Right forelimb (tissue), 1 donor: Measurements from ENCODE around the gene DAPK1.
"Not testable (repeated sequence)": the region's sequence is repeated elsewhere in the genome, so short reads cannot be mapped to it uniquely, and the experiment has no call there.

Source experiments
- DNase-seq: peaks from one replicate; pipeline ENCODE4 v3.0.0-alpha.2; 2018

Gene DAPK1

DNA sequence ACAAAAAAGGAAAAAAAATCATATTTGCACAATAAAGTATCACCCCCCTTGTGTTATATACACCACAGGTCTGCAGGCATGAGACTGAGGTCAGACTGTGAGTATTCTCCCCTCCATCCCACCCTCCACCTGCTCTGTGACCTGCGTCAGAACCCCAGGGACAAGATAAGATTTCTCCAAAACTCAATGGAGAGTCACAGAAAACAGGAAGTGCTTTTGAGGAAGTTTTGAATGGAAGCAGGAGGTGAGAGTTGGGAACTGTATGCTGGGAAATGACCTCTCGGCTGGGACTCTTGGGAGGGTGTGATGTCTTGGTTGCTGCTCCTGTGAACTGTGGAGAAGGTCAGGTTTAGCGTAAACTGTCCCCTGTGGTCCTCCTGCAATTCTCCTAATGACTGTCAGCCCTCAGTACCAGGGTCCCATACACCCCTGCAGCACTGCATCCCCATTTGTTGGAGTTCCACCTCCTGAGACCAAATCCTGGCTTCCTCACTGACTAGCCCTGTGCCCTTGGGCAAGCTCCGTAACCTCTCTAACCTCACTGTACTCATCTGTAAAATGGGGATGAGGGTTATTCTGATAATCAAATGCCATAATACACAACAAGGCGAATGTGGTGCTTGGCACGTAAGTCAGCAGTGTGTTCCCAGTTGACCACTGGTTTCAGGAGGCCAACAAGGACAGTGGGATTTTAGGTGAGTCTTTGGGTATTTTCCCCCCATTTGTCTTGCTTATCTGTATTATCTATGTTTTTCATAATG is 221.4 kb downstream of the DAPK1 start:
- DNase-seq = no peak

DNA sequence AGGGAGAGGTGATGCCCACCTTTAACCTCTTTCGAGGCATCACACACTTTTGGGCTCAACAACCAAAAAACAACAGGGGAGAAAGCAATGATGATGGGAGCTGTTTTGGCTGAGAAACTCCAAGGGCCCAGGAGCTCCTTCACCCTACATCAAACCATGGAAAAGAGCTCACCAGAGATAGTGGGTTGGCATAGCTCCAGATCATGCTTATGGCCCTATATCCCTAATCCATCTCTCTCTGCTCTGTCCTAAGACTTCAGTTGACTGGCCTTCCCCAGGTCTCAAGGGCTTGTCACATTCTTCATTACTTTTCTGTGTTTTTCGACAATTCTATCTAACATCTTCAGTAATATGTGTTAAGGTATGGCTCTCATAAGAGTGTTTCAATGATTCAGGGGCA is 222.5 kb downstream of the DAPK1 start:
- DNase-seq = no peak

- DNase-seq = no peak
Measured at GRCh38 chr9:87722393-87723088, 224.9 kb downstream of the DAPK1 start.

GRCh38 chr9:87725356-87725899 is 227.8 kb downstream of the DAPK1 start:
- DNase-seq = no peak

DNA sequence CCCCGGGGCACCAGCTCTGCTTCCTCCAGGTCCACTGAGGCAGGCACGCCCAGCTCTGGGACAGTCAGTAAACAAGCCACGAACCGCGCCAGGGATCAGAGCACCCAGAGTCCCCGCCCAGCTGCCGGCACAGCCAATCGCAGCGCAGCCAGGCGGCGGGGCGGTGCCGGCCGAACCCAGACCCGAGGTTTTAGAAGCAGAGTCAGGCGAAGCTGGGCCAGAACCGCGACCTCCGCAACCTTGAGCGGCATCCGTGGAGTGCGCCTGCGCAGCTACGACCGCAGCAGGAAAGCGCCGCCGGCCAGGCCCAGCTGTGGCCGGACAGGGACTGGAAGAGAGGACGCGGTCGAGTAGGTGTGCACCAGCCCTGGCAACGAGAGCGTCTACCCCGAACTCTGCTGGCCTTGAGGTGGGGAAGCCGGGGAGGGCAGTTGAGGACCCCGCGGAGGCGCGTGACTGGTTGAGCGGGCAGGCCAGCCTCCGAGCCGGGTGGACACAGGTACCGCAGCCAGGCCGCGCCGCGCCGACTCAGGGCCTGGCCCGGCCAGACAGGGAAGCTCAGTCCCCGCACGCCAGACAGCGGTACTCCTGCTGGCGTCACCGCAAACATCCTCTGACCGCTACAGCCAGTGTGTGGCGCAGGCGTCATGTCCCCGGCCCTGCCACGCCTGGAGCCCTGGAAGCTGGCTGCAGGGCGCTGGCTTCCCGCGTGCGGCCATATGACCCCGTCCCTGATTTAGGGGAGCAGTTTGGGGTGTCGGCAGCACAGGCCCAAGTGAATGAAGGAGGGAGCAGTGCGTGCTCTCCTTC is 228.4 kb downstream of the DAPK1 start, which contains the start of gene CTSL:
Gene CTSL, plus strand, starts transcription at position 220 of the 810 bp plus-strand sequence. CDS start 1,485 bp downstream, outside the sequence.
- peak; percentile 87 for DNase-seq

DNA sequence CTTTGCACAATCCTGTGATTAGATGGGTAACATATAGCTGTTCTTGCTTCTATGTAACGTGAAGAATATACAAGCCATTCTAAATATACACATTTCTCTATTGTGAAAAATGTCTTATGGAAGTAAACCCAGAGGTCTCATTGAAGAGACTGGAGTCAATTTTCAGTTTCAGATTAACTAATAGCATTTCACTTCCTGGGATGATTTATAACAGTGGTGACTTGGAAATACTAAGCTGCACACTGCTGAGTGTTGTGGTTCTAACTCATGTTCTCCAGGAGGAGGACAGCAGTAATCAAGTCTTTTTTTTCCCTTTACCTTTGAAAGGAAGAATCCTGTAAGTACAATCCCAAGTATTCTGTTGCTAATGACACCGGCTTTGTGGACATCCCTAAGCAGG is 231.6 kb downstream of the DAPK1 start:
- DNase-seq = no peak

- no peak for DNase-seq
Measured at GRCh38 chr9:87731321-87731720, 233.7 kb downstream of the DAPK1 start.

DNA sequence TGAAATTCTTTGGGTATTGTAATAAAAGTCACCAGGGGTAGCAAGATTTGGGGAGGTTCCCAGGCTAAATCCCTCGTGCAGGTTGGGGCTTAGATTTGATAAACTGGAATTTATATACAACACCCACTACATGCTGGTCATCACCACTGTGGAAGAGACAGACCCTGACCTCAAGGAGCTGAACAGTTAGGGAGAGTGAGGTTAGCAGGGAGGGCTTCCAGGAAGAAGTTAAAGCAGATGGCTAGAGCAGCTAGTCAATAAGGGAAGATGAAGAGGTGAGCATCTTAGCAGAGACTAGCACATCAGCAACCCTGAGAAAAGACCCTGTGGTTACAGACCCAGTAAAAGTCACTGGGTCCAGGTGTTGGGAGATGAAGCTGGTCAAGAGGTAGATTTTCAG is 234.7 kb downstream of the DAPK1 start:
- no peak for DNase-seq

DNA sequence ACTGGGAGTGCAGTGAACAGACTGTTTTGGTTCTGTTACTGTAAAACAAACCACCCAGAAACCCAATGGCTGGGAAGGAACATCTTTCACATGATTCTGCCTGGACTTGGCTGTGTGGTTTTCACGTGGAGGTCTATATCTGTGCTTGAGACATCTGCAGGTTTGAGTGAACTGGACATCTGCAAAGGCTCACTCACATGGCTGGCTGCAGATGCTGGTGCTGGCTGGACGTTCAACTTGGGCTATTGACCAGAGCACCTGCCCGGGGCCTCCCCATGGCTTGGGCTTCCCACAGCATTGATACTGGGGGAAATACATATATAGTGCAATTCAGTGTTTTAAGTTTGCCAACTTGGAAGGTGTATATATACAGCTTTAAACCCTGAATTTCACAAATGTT is 235.1 kb downstream of the DAPK1 start:
- no peak for DNase-seq

- no peak for DNase-seq
Measured at GRCh38 chr9:87733273-87734052, 235.8 kb downstream of the DAPK1 start.

DNA sequence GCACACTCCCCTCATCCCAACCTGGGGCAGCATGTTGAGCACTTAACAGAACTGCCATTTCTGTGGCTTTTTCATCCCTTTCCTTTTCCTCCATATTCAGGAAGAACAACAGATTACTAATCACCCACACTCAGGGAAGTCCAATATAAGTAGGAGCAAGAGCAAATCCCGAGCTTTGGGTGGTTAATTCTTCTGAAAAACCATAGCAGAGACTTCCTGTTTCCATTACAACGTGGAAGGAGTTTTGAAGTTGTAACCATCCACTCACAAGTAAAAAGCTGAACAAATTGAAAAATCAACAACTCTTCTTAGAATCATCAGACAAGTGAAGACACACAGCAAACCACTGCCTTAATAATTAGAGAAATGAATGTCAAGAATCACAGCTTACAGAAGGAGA is 236.4 kb downstream of the DAPK1 start:
- DNase-seq = no peak

GRCh38 chr9:87739546-87739945 is 241.9 kb downstream of the DAPK1 start:
- no peak for DNase-seq

DNA sequence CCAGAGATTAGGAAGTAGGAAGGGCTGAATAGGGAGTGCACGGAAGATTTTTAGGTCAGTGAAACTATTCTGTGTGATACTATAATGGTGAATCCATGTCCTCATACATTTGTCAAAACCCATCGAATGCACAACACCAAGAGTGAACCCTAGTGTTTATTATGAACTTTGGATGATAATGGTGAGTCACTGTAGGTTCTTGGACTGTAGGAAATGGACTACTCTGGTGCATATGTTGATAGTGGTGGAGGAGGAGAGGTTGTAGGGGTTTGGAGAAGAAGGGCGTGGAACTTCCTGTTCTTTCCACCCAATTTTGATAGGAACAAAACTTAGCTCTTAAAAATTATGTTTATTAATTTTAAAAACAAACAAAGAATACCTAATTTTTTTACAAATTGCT is 242.5 kb downstream of the DAPK1 start:
- no peak for DNase-seq

DNA sequence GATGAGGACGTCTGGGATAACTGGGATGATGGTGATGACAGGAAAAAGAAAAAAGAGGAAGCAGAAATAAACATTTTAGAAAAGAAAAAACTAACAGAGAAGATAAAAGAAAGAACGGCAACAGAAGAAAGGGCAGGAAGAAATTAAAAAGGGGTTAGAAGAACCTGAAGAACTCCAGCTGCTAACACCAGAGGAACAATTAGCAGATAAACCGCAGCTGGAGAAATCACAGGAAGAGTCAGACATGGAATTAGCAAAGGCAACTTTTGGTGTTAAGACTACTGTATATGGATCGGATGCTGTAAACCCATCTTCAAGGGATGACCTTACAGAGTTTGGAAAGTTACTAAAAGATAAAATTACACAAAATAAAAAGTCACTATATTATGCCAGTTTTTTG is 243.7 kb downstream of the DAPK1 start:
- DNase-seq = no peak

DNA sequence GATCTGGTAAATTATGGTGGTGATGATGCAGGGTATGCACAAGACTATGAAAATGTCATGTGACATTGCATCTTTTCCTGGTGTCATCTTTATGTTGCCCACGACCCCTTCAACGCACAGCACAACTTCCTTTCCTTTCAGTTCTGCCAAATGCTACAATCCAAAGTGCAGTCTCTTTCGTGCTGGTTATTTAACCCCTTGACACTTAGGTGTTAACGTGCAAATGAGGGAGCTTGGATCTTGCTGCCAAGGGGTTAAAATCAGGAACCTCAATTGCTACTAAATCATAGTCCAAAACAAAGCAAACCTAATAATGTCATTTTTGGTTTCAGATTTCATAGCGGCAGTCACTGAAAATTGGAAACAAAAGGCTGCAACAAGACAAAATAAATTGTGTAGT is 244.2 kb downstream of the DAPK1 start:
- no peak for DNase-seq

DNA sequence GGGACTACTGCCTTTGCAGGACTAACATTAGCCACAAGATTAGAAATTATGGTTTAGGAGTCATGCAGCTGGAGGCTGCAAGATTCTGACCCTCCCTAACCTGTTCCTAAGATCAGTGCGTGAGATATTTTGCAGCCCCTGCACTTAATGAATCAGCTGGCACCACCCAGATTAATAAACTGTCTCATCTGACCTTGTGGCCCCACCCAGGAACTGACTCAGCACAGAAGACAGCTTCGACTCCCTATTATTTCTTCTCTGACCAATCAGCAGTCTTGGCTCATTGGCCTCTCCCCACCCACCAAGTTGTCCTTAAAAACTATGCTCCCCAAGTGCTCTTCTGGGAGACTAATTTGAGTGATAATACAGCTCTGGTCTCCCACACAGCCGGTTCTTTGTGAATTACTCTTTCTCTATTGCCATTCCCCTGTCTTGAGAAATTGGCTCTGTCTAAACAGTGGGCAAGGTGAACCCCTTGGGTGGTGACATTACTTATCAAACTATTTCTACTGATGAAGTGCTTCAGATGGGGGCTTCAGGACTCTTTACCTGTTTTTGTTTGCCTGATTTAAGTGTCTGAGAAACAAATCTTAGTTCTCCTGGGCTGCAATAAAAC is 245.3 kb downstream of the DAPK1 start:
- no peak for DNase-seq

DNA sequence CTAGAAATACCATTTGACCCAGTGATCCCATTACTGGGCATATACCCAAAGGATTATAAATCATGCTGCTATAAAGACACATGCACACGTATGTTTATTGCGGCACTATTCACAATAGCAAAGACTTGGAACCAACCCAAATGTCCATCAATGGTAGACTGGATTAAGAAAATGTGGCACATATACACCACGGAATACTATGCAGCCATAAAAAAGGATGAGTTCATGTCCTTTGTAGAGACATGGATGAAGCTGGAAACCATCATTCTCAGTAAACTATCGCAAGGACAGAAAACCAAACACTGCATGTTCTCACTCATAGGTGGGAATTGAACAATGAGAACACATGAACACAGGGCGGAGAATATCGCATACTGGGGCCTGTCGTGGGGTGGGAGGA is 246.6 kb downstream of the DAPK1 start:
- DNase-seq = not testable (repeated sequence)

DNA sequence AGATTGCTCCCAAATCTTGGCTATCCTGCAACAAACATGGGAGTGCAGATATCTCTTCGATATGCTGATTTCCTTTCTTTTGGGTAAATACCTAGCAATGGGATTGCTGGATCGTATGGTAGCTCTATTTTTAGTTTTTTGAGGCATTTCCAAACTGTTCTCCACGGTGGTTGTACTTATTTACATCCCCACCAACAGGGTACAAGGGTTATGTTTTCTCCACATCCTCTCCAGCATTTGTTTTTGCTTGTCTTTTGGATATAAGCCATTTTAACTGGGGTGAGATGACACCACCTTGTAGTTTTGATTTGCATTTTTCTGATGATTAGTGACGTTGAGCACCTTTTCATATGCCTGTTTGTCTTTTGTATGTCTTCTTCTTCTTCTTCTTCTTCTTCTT is 248.5 kb downstream of the DAPK1 start:
- no peak for DNase-seq

GRCh38 chr9:87748881-87749280 is 251.2 kb downstream of the DAPK1 start:
- DNase-seq = no peak

- DNase-seq = no peak
Measured at GRCh38 chr9:87749335-87750035, 251.8 kb downstream of the DAPK1 start.

DNA sequence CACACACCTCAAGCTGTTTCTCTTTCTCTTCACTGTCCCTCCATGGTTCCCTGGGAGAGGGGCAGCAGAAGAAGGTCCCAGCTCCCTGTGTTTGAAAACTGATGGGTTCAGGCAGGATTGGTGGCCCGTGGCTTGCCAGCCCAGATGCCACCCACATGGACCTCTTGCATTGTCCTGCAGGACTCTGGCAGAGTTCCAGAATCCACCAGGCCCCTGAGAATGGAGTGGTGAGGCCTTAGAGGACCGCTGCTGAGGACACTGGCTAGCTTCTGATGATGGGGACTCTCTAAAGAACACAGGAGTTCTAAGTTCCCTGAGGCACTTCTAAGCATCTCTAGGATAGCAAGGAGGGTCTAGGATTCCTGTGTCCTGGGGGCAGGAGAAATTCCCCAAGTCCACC is 253.1 kb downstream of the DAPK1 start:
- no peak for DNase-seq
